PC-3 (cell line): ENCODE results near the gene ARNT2.

Experiments
- CTCF ChIP-seq: fragments of 300-600 bp; sonication (generic); conservative IDR thresholded peaks from 2 replicates; pipeline ENCODE4 v1.5.1; 2017; ENCODE audit warnings: antibody characterized with exemption, low read depth, mild to moderate bottlenecking, low read length
- EZH2phosphoT487 ChIP-seq: fragments of 300-600 bp; sonication (generic); IDR thresholded peaks from 2 replicates; pipeline ENCODE4 v1.6.1; 2018; ENCODE audit warnings: mild to moderate bottlenecking, antibody characterized with exemption, low read length, borderline replicate concordance

- TF ChIP-seq EZH2phosphoT487: no peak
- TF ChIP-seq CTCF: no peak
These were observed 187.3 kb downstream of the ARNT2 start for GRCh38 chr15:80591471-80591870.
